ENCODE data around the gene ARPC1A.

DNA sequence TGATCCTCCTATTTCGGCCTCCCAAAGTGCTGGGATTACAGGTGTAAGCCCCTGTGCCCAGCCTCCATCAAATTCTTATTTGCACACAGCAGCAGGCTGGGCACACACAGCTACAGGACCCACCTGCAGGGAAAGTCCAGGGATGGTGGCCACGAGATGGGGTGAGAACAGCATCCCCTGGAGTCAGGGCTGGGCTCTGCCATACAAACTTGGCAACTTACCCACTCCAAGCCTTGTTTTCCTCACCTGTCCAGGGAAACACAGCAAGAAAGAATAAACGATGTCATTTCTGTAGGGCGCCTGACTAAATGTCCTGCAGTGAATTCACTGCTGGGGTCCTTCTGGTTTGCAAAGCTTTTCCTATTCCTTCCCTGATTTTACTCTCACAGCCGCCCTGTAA lies 47.5 kb upstream of the ARPC1A start:
- TF ChIP-seq, protein P1, sequence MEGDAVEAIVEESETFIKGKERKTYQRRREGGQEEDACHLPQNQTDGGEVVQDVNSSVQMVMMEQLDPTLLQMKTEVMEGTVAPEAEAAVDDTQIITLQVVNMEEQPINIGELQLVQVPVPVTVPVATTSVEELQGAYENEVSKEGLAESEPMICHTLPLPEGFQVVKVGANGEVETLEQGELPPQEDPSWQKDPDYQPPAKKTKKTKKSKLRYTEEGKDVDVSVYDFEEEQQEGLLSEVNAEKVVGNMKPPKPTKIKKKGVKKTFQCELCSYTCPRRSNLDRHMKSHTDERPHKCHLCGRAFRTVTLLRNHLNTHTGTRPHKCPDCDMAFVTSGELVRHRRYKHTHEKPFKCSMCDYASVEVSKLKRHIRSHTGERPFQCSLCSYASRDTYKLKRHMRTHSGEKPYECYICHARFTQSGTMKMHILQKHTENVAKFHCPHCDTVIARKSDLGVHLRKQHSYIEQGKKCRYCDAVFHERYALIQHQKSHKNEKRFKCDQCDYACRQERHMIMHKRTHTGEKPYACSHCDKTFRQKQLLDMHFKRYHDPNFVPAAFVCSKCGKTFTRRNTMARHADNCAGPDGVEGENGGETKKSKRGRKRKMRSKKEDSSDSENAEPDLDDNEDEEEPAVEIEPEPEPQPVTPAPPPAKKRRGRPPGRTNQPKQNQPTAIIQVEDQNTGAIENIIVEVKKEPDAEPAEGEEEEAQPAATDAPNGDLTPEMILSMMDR (IDR thresholded peaks at IDR 0.05; ENCODE audit: insufficient read depth, low read depth, low read length) = no peak
- TF ChIP-seq EZH2 (IDR thresholded peaks at IDR 0.05; ENCODE audit: insufficient read depth, low read length) = no peak
